ENCODE measurements around the gene HSPD1.
A peak's percentile ranks its signal among the peaks of the same experiment; 100 is the strongest.
"Not testable (repeated sequence)": the region's sequence is repeated elsewhere in the genome, so short reads cannot be mapped to it uniquely, and the experiment has no call there.

HSPD1 gene

DNA sequence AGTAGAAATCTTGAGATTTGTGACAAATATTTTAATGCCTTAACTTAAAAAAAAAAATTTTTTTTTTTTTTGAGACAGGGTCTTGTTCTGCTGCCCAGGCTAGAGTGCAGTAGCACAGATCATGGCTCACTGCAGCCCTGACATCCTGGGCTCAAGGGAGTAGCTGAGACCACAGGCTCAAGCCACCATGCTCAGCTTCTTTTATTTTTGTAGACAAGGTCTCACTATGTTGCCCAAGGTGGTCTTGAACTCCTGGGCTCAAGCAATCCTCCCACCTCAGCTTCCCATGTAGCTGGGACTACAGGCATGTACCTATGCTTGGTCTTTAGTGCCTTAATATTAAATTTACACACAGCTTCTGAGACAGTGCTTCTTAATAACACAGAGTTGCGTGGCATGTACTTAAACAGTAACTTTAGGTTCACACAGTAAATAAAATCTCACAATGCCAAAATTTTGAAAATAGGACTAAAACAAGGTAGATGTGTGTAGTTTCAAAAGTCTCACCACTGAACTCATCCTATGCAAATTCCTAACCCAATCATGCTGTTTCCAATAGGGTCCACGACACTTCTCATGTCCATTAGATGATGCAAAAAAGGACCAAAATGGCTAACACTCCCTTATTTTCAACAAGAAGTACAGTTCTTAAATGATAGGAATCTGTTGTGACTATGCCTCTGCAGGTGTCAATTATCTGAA lies 4.1 kb downstream of the HSPD1 start:
- no peak for DNase-seq

DNA sequence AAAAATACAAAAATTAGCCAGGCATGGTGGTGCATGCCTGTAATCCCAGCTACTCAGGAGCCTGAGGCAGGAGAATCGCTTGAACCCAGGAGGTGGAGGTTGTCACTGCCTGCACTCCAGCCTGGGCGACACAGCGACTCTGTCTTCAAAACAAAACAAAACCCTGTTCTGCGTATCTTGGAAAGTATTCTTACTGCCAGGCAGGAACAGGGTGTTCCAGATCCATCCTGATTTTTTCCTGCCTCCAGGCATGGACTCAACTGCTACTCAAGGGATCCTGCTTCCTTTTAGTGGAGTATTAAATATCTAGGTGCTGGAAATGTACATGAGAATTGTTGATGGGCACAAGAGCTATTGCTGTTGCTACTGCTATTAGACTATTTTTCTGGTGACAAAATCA lies 12.3 kb downstream of the HSPD1 start:
- no peak for DNase-seq

DNA sequence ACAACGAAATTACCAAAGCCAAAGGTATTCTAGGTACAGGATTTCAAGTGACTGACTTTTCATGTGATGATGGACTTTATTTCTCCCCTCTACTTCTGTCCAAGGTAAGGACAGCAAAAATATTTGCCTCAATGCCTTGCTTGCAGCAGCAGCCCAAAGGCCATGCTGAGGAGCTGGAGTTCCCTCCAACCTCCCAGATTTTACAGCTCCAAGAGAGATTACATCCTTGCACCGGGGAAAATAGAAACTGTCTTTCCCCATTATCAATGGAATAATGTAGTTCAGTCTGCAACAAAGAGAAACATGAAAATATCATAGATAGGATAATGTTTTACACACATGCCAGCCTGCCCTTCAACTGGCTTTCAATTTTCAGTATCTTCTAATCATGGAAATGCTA lies 13.5 kb downstream of the HSPD1 start:
- no peak for DNase-seq

DNA sequence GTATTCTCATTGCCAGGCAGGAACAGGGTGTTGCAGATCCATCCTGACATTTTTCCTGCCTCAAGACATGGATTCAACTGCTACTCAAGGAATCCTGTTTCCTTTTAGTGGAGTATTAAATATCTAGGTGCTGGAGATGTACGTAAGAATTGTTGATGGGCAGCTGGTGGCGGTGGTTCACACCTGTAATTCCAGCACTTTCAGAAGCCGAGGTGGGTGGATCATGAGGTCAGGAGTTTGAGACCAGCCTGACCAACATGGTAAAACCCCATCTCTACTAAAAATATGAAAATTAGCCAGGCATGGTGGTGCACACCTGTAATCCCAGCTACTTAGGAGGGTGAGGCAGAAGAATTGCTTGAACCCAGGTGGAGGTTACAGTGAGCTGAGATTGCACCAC lies 15.4 kb downstream of the HSPD1 start:
- not testable (repeated sequence) for DNase-seq

DNA sequence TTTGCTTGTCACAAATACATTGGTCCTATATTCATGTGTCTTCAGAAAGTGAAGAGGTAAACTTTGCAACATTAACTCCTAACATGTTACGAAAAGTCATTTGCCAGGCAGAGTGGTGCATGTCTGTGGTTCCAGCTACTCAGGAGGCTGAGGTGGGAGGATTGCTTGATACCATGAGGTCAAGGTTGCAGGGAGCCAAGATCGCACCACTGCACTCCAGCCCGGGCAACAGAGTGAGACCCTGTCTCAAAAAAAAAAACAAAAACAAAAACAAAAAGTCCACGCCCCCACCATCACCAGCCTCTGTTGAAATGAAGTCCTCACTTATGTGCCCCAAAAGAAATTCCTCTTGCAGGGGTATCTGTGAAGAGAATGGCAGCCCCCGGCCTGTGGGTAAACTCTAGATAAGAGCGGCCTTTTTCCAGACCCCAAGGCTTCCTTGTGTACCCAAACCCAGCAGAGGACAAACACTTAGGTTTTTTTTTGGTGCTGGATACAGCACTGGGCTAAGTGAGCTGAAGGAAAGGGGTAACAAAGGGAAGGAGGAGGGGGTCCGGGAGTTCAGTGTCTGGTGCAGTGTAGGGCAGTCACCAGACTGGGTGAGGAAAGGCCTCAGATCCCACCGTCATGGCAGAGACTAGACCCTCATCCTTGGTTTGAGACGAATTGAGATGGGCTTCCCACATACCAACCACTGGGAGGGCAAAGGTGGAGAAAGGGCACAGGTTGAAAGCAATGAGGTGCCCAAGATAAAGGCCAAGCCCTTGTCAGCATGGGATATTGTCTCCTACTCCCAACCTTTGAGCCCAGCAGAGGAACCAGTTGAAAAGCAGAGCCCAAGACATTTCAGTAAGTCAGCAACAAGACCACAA lies 19.2 kb downstream of the HSPD1 start:
- DNase-seq: no peak

DNA sequence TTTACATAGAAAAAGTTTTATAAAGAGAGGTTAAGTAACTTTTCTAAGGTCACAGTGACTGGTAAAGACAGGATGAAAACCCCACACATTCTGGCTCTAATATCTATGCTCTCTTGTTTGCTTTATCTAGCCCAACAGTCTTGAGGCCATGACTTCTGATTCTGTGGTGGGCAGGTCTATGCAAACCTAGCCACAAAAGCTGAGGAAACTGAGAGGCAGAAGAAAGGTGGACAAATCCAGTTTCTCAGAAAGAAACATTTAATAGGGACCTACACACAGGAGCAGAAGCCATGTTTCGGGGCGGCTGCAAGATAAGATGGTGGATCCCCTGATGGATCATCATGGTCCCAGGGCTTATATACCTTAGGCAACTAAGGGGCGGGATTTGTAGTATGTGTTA lies 21.8 kb downstream of the HSPD1 start:
- no peak for DNase-seq

DNA sequence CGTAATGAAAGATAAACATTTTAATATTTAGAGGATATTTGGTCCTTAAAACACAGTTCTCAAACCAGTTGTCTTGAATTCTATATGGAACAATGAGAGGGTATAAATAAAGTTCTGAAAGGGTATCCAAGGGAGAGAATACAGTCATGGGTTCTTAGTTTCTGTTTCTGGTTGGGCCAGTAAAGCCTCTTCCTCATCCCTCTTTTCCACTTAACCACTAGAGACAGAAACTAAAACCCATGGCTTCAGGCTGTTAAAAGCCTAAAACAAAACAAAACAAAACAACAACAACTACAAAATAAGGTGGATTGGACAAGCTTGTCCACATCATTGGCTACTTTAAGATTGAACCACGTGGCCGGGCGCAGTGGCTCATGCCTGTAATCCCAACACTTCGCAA lies 27.5 kb downstream of the HSPD1 start:
- DNase-seq: no peak

DNA sequence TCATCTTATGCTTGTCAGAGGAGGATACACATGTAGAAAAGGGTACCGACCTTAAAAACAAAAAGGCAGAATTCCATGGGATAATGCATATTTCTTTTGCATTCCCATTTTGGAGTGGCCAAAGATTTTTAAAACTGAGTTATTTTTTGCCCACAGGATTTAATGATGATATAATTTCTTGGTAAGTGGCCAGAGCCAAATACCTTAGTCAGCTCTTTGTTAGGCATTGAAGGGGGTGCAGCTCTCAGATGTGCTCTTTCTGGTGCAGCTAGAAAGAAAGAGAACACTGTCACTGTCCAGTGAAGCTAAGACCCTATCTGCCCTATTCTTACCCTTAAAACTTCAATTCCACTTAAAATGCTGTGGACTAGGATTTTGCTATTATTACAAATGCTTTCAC lies 35.5 kb downstream of the HSPD1 start:
- DNase-seq: no peak

DNA sequence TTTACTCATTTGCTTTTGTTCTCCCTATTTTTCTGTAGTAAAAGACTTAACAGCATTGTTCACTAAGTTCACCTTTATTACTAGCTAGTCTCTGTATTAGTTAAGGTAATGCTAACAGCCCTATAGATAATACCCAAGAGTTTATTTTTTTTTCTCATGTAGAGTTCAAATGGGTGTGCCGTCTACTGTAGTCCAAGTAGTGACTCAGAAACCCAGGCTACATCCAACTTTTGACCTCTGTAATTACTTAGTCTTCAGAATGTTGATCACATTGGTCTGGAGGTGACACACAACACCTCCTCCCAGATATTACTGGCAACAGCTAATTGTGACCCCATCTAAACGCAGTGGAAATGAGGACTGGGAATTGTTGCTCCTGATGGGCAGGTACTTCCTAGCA lies 38.6 kb downstream of the HSPD1 start:
- no peak for DNase-seq

DNA sequence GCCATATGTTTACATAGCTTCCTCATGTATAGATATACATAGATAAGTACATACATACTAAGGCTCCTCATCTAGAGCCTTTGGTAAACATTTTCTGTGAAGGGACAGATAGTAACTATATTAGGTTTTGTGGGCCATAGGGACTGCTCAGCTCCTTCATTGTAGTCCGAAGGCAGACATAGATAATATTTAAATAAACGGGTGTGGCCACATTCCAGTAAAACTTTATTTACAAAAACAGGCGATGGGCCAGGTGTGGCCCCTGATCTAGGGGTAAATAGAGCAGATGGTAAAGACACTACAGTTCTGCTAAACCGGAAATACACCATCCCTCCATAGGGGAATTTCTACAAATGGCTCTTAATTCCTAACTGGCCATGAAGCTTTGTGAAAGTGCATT lies 39.0 kb downstream of the HSPD1 start:
- DNase-seq: no peak

DNA sequence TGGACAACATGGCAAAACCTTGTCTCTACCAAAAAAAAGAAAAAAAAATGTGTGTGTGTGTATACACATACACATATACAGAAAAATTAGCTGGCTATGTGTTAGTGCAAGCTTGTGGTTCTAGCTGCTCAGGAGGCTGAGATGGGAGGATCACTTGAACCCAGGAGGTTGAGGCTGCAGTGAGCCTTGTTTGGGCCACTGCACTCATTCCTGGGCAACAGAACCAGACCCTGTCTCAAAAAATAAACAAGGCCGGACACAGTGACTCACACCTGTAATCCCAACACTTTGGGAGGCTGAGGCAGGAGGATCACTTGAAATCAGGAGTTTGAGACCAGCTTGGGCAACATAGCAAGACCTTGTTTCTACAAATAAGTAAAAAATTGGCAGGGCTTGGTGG lies 44.2 kb downstream of the HSPD1 start:
- no peak for DNase-seq

DNA sequence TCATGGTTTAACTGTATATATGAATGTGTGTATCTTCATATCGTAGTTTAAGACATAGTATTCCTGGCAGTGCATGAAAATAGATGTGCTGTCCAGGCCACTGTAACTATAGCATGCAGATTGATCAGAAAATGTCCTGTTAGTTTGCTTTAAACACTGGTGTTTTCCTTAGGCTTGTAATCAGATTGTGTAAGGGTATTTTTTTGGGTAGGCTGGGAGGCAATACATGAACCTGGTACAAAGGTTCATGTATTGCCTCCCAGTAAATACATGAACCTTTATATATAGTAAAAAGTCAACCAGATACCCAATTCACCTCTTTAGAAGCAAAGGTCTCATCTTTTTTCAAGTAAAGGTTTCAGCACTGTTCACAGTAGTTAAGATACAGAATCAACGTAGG lies 44.7 kb downstream of the HSPD1 start:
- DNase-seq: no peak

DNA sequence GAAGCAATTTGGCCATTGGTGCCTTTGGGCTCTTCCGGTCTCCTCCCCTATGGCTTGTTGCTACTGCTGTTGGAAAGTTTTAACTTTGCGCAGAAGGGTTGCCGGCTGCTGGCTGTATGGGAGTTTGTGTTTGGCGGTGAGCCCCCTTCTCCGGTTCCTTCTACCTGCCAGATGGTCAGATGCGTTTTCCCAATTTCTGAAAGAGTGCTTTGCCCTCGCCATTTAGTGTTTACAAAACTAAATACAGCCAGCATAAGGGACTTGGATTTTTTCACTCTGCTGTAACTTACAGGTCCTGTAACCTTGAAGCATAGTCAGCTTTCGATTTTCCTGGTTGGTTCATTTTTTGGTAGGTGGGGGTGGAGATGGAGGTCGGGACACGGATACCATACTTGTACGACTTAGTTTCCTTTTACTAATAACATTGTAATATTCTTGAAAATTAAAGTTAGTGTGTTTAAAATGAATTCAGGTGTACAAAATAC lies 45.7 kb downstream of the HSPD1 start:
- DNase-seq: peak in 1 of 2 experiments; percentile 32

DNA sequence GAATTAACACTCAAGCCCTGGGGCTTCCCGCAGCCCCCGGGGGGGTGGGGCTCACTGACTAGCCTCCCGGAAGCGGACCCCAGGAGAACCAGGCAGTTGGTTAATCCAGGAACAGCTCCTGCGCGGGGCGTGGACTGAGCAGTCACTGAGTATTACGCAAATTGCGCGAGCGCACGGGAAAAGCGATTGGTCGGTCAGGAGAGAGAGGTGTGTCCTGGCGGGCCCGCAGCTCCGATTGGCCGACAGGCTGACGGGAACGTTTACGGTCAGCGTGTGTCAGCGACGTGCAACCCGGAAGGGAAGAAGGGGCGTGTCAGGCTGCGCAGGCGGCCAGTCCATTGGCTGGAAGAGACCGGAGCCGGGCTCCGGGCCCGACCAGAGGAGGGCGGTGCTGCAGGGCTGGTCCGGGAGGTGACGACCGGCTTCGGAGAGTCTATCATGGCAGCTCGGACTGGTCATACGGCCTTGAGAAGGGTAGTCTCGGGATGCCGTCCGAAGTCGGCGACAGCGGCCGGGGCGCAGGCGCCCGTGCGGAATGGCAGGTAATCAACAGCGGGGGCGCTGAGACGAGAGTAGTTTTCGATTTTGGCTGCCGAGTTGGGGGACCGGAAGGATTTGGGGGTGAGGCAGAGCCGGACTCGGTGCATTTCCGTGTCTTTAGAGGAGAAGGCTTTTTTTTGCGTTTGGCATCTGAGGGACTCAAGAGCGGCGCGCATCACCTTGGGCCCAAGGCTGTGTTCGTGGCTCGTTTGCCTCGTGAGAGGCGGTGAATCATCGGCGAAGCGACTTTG lies 46.3 kb downstream of the HSPD1 start, which contains the start of gene COQ10B:
Gene COQ10B, plus strand, starts transcription at position 430 of the 791 bp plus-strand sequence. Its CDS starts 9 bp downstream, at position 439.
- peak; percentile 98 to 99 for DNase-seq

DNA sequence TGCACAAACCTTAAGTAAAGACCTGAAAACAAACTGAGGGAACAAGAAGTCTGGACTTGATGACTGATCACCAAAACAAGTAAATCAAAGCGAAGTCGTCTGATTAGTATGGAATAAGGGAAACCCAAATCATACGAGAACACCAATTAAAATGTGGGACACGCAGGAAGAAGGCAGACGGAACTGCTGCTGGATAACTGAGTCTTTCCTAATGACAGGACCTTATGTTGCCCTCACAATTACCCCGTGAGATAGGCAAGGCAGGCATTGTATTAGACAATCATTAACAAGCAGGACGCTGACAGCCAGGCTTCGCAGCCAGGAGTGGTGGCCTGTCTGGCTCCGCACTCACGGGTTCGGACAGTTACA lies 46.9 kb downstream of the HSPD1 start:
- no peak for DNase-seq

DNA sequence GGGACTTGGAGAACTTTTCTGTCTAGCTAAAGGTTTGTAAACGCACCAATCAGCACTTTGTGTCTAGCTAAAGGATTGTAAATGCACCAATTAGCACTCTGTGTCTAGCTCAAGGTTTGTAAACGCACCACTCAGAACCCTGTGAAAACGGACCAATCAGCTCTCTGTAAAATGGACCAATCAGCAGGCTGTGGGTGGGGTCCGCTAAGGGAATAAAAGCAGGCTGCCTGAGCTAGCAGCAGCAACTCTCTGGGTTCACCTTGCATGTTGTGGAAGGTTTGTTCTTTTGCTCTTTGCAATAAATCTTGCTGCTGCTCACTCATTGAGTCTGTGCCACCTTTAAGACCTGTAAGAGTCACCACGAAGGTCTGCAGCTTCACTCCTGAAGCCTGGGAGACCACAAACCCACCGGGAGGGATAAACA lies 48.7 kb downstream of the HSPD1 start:
- not testable (repeated sequence) for DNase-seq

DNA sequence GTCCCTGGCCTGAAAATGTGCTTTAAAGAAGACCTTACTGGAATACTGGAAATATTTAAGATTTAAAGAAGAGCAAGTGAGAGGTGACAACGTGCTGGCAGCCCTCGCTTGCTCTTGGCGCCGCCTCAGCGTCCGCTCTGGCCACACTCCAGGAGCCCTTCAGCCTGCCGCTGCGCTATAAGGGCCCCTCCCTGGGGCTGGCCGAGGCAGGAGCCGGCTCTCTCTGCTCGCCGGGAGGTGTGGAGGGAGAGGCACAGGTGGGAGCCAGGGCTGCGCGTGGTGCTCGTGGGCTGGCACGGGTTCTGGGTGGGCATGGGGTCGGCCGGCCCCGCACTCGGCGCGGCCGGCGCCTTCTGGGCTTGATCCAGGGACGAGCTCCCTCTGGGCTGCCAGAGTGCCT lies 49.2 kb downstream of the HSPD1 start:
- DNase-seq: no peak

DNA sequence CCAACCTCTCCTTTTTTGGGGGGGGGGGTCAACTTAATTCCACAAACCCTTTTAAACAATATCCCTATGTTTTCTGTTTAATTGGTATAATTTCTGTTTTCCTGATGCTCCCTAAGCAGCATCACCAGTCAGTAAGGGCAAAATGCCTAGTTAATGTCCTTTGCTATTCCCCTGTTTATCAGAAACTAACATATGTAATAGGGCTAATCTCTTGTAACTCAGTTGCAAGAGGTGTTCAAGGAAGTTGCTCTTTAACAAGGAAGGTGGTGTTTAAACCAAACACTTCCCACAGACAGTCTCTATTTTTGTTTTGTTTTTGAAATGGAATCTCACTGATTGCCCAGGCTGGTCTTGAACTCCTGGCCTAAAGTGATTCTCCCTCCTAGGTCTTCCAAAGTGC lies 52.8 kb downstream of the HSPD1 start:
- DNase-seq: no peak

DNA sequence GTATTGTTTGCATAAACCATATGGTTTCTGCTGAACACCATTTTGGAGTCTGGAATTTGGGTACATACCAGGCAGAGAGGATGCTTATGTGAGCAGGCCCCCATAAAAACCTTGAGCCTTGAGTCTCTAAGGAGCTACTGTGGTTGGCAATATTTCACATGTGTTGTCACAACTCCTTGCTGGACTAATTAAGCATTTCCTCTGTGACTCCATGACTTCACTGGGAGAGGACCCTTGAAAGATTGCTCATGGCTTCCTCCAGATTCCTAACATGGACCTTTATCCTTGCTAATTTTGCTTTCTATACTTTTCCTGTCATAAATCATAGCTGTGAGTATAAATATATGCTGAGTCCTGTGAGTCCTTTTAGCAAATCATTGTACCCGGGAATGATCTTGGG lies 53.9 kb downstream of the HSPD1 start:
- no peak for DNase-seq

DNA sequence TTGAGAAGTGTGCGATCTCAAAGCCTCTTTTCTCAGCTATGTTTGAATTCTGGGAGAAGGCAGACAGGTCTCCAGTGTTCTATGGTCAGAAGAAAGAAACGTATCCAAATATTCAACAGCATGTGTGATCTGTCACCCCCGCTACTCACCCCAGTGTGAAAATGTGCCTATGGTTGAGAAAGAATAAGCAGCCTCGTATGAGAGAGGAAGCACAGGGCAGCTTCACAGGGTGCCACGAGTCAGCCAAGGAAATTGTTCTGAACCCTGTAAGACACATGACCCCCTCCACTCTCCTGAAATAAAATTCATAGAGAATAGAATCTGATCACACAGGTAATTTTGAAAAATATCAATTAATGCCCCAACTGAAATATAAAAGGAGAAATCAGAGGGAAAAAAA lies 56.8 kb downstream of the HSPD1 start:
- DNase-seq: peak; percentile 33 to 40

DNA sequence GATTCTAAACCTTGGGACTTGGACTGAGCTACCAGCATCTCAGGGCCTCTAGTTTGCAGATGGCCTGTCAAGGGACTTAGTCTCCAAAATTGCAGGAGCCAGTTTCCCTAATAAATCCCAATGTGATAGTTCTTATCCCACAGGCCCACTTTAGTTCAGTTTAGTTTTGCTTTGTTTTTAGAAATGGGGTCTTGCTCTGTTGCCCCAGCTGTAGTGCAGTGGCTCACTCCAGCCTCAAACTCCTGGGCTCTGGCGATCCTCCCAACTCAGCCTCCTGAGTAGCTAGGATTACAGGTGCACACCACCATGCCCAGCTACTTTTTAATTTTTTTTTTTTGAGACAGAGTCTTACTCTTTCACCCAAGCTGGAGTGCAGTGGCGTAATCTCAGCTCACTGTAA lies 62.3 kb downstream of the HSPD1 start:
- DNase-seq: no peak
